ENCODE results near the gene CIZ1.

CIZ1 gene

DNA sequence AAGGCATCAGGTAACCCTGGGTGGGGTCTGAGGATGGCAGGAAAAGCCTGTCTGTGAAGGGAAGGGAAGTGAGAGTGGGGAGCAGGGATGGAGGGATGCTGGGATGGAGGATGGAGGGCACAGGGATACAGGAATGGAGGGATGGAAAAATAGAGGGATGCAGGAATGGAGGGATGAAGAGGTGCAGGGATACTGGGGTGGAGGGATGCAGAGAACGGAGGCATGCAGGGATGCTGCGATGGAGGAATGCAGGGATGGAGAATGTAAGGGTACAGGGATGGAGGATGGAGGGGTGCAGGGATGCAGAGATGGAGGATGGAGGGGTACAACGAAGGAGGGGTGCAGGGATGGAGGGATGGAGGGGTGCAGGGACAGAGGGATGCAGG is 72.9 kb downstream of the CIZ1 start:
- Histone ChIP-seq H3K27me3 (ENCODE audit: control insufficient read depth in 5 of 5, insufficient read depth in 4 of 5, low read length in 5 of 5) (no peaks in the 10 kb centered on the region), H3K9ac (ENCODE audit: low read length in 5 of 5) (no peak overlapping the region), H3K4me3 (ENCODE audit: low read depth in 1 of 5, low read length in 5 of 5) (no peak overlapping the region), H3K36me3 (ENCODE audit: control insufficient read depth in 5 of 5, insufficient read depth in 5 of 5, low read length in 5 of 5) (peaks cover 0 to 38% (median 28%) of the 10 kb centered on the region in 5 donors), H3K4me1 (ENCODE audit: control insufficient read depth in 5 of 5, insufficient read depth in 5 of 5, low read length in 5 of 5) (peaks cover 0 to 7% (median 3%) of the 10 kb centered on the region in 5 donors), H3K27ac (ENCODE audit: low read depth, low read length) (no peak overlapping the region), H3K9me3 (ENCODE audit: control insufficient read depth in 5 of 5, low read length in 5 of 5) (no peaks in the 10 kb centered on the region)

GRCh38 chr9:128117613-128118471 is 73.5 kb downstream of the CIZ1 start:
- Histone ChIP-seq H3K27ac (ENCODE audit: low read depth, low read length) (no peak overlapping the region), H3K9me3 (ENCODE audit: control insufficient read depth in 5 of 5, low read length in 5 of 5) (no peaks in the 10 kb centered on the region), H3K4me3 (ENCODE audit: low read depth in 1 of 5, low read length in 5 of 5) (no peak overlapping the region), H3K36me3 (ENCODE audit: control insufficient read depth in 5 of 5, insufficient read depth in 5 of 5, low read length in 5 of 5) (peaks cover 0 to 32% (median 25%) of the 10 kb centered on the region in 5 donors), H3K27me3 (ENCODE audit: control insufficient read depth in 5 of 5, insufficient read depth in 4 of 5, low read length in 5 of 5) (no peaks in the 10 kb centered on the region), H3K4me1 (ENCODE audit: control insufficient read depth in 5 of 5, insufficient read depth in 5 of 5, low read length in 5 of 5) (peaks cover 0 to 7% (median 3%) of the 10 kb centered on the region in 5 donors), H3K9ac (ENCODE audit: low read length in 5 of 5) (no peak overlapping the region)

DNA sequence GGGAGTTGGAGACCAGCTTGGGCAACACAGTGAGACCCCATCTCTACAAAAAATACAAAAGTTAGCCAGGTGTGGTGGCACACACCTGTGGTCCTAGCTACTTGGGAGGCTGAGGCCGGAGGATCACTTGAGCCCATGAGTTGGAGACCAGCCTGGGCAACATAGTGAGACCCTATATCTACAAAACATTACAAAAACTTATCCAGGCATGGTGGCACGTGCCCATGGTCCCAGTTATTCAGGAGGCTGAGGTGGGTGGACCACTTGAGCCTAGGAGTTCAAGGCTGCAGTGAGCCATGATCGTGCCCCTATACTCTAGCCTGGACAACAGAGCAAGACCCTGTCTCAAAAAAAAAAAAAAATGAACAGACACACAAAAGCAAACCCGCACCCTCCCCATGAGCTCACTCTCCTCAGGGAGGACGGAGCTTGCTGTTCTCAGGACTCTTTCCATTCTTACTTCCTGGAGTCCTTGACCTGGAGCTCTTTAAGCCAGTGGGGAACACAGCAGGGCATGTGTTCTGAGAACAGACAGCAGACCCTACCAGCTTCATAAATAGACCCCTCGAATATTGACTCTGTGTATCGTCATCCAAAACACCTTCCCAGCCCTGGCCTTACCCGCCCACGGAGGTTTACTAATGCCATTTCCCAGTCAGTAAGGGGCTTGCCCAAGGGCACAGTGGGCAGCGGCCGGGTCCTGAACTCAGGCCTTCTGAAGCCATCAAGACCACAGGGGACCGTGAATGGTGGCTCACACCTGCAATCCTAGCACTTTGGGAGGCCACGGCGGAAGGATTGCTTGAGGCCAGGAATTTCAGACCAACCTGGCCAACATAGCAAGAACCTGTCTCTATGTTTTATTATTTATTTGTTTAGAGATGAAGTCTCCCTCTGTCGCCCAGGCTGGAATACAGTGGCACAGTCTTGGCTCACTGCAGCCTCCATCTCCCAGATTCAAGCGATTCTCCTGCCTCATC is 75.0 kb downstream of the CIZ1 start:
- H3K9ac ChIP-seq (ENCODE audit: low read length in 5 of 5): no peak overlapping the region
- no peak overlapping the region for H3K27ac ChIP-seq (ENCODE audit: low read depth, low read length)
- peaks cover 0 to 18% (median 12%) of the 10 kb centered on the region in 5 donors for H3K36me3 ChIP-seq (ENCODE audit: control insufficient read depth in 5 of 5, insufficient read depth in 5 of 5, low read length in 5 of 5)
- peaks cover 0 to 7% (median 3%) of the 10 kb centered on the region in 5 donors for H3K4me1 ChIP-seq (ENCODE audit: control insufficient read depth in 5 of 5, insufficient read depth in 5 of 5, low read length in 5 of 5)
- H3K4me3 ChIP-seq (ENCODE audit: low read depth in 1 of 5, low read length in 5 of 5): no peak overlapping the region
- no peaks in the 10 kb centered on the region for H3K27me3 ChIP-seq (ENCODE audit: control insufficient read depth in 5 of 5, insufficient read depth in 4 of 5, low read length in 5 of 5)
- H3K9me3 ChIP-seq (ENCODE audit: control insufficient read depth in 5 of 5, low read length in 5 of 5): no peaks in the 10 kb centered on the region

All from subcutaneous abdominal adipose tissue (tissue), 5 donors.